Measurements from ENCODE around the gene PRR14L.

PRR14L gene

GRCh38 chr22:31647066-31647465 is 102.9 kb downstream of the PRR14L start:
- Mint-ChIP-seq H3K36me3 (peaks cover 9% of the 10 kb centered on the region), H3K27ac (peak overlapping the region; percentile 93), H3K27me3 (no peaks in the 10 kb centered on the region), H3K4me1 (peaks cover 29% of the 10 kb centered on the region), H3K4me3 (peak overlapping the region; percentile 57), H3K9me3 (no peaks in the 10 kb centered on the region)

- Mint-ChIP-seq H3K36me3 (peaks cover 9% of the 10 kb centered on the region), H3K27ac (peak overlapping the region; percentile 93), H3K27me3 (no peaks in the 10 kb centered on the region), H3K9me3 (no peaks in the 10 kb centered on the region), H3K4me3 (peak overlapping the region; percentile 57), H3K4me1 (peaks cover 30% of the 10 kb centered on the region)
Observed at GRCh38 chr22:31646186-31647019, 103.5 kb downstream of the PRR14L start.

GRCh38 chr22:31639436-31640039 is 110.4 kb downstream of the PRR14L start:
- H3K27ac Mint-ChIP-seq = peak overlapping the region; percentile 30
- no peaks in the 10 kb centered on the region for H3K27me3 Mint-ChIP-seq
- H3K4me1 Mint-ChIP-seq = peaks cover 41% of the 10 kb centered on the region
- peaks cover 6% of the 10 kb centered on the region for H3K36me3 Mint-ChIP-seq
- H3K4me3 Mint-ChIP-seq = no peak overlapping the region
- H3K9me3 Mint-ChIP-seq = no peaks in the 10 kb centered on the region

- Mint-ChIP-seq H3K36me3 (peaks cover 8% of the 10 kb centered on the region), H3K4me3 (peak overlapping the region; percentile 39), H3K27ac (peak overlapping the region; percentile 84), H3K9me3 (no peaks in the 10 kb centered on the region), H3K27me3 (no peaks in the 10 kb centered on the region), H3K4me1 (peaks cover 40% of the 10 kb centered on the region)
Observed at GRCh38 chr22:31637891-31638618, 111.9 kb downstream of the PRR14L start.

- H3K27me3 Mint-ChIP-seq = no peaks in the 10 kb centered on the region
- no peaks in the 10 kb centered on the region for H3K9me3 Mint-ChIP-seq
- H3K27ac Mint-ChIP-seq = peak overlapping the region; percentile 84
- no peak overlapping the region for H3K4me3 Mint-ChIP-seq
- peaks cover 8% of the 10 kb centered on the region for H3K36me3 Mint-ChIP-seq
- H3K4me1 Mint-ChIP-seq = peaks cover 39% of the 10 kb centered on the region
Observed at GRCh38 chr22:31637447-31637890, 112.5 kb downstream of the PRR14L start.

GRCh38 chr22:31635638-31636306 is 114.2 kb downstream of the PRR14L start:
- Mint-ChIP-seq H3K4me3 (no peak overlapping the region), H3K9me3 (no peaks in the 10 kb centered on the region), H3K27me3 (no peaks in the 10 kb centered on the region), H3K4me1 (peaks cover 42% of the 10 kb centered on the region), H3K27ac (peak overlapping the region; percentile 13), H3K36me3 (peaks cover 4% of the 10 kb centered on the region)

GRCh38 chr22:31631436-31631835 is 118.5 kb downstream of the PRR14L start:
- Mint-ChIP-seq H3K27ac (peak overlapping the region; percentile 93), H3K4me3 (peak overlapping the region; percentile 77), H3K27me3 (no peaks in the 10 kb centered on the region), H3K36me3 (peaks cover 2% of the 10 kb centered on the region), H3K4me1 (peaks cover 44% of the 10 kb centered on the region), H3K9me3 (no peaks in the 10 kb centered on the region)
